ENCODE data around the gene NUAK1. TPM values are rescaled to one million over a fixed set of nuclear protein-coding genes. Genes with fewer than 3 reads are reported as not detected.

The NUAK1 gene
- total RNA-seq, 4 donors from 2014 or later: 18.9 to 34.5 (median 29.1) TPM

- no peak for TF ChIP-seq POLR2A (IDR thresholded peaks at IDR 0.05)
- TF ChIP-seq CTCF (IDR thresholded peaks at IDR 0.05 in 4 of 5, conservative IDR thresholded peaks at IDR 0.05 in 1 of 5): no peak
- Histone ChIP-seq H3K36me3 (no peaks in the 10 kb centered on the region), H3K4me1 (no peaks in the 10 kb centered on the region), H3K9me3 (no peaks in the 10 kb centered on the region), H3K4me3 (no peak overlapping the region), H3K27ac (no peak overlapping the region), H3K27me3 (no peaks in the 10 kb centered on the region)
- DNase-seq (no peak), ATAC-seq (no peak)
- intact Hi-C loops (cut with DNase I; ENCODE audit: low total_unique reads) (no loop called here), in situ Hi-C loops (cut with MboI; ENCODE audit: low sequenced_read_pairs in 4 of 4) (no loop called here)
Observed at GRCh38 chr12:106030210-106031071, 108.3 kb downstream of the NUAK1 start.

- ATAC-seq: no peak
- Histone ChIP-seq H3K9me3 (no peaks in the 10 kb centered on the region), H3K27me3 (no peaks in the 10 kb centered on the region), H3K4me1 (no peaks in the 10 kb centered on the region), H3K36me3 (no peaks in the 10 kb centered on the region), H3K27ac (no peak overlapping the region), H3K4me3 (no peak overlapping the region)
- no peak for DNase-seq
- intact Hi-C loops (cut with DNase I; ENCODE audit: low total_unique reads): no loop called here
- in situ Hi-C loops (cut with MboI; ENCODE audit: low sequenced_read_pairs in 4 of 4): no loop called here
- TF ChIP-seq CTCF (IDR thresholded peaks at IDR 0.05 in 4 of 5, conservative IDR thresholded peaks at IDR 0.05 in 1 of 5) (no peak), POLR2A (IDR thresholded peaks at IDR 0.05) (no peak)
Observed at GRCh38 chr12:106029532-106029931, 109.2 kb downstream of the NUAK1 start.

DNA sequence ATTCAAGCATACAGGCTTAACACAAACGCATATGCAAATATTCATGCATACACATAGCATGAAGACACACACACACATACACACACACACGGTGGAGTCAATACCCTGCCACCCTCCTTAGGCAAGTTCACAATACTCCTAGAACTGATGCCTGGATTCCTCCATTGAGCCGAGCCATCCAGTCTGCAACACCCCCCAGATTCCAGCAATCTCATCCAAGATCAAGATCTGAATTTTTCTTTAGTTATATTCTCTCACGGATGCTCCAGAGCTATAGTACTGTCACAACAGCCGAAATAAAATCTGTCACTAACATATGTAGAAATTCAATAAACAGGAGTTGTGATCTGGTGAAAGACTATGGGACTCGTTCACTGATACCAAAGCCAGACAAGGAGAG, 110.8 kb downstream of the NUAK1 start:
- H3K4me3 ChIP-seq: no peak overlapping the region
- H3K27me3 ChIP-seq: no peaks in the 10 kb centered on the region
- in situ Hi-C loops (cut with MboI; ENCODE audit: low sequenced_read_pairs in 4 of 4): no loop called here
- no peaks in the 10 kb centered on the region for H3K4me1 ChIP-seq
- H3K36me3 ChIP-seq: no peaks in the 10 kb centered on the region
- intact Hi-C loops (cut with DNase I; ENCODE audit: low total_unique reads): no loop called here
- H3K9me3 ChIP-seq: no peaks in the 10 kb centered on the region
- DNase-seq: no peak
- TF ChIP-seq POLR2A (IDR thresholded peaks at IDR 0.05) (no peak), CTCF (IDR thresholded peaks at IDR 0.05 in 4 of 5, conservative IDR thresholded peaks at IDR 0.05 in 1 of 5) (no peak)
- H3K27ac ChIP-seq: no peak overlapping the region
- ATAC-seq: no peak

DNA sequence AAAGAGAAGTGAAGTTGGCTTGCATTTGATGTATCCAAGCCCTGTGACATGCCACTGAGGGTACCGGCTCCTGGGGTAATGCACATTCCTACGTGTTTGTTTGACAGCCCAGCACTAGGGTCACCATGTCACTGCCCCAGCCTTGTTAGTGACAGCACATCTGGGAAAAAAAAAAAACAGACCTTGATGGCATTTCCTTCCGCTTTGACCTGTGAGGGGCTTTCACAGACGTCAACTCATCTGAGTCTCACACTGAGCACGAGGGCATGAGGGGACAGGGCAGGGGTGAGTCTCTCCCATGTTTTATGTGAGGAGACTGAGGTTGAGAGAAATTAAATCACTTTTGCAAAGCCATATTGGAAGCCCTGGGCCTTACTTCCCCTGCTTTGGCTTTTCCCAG, 111.5 kb downstream of the NUAK1 start:
- in situ Hi-C loops (cut with MboI; ENCODE audit: low sequenced_read_pairs in 4 of 4): no loop called here
- no peaks in the 10 kb centered on the region for H3K27me3 ChIP-seq
- no peak overlapping the region for H3K4me3 ChIP-seq
- intact Hi-C loops (cut with DNase I; ENCODE audit: low total_unique reads): no loop called here
- H3K36me3 ChIP-seq: no peaks in the 10 kb centered on the region
- TF ChIP-seq POLR2A (IDR thresholded peaks at IDR 0.05) (no peak), CTCF (IDR thresholded peaks at IDR 0.05 in 4 of 5, conservative IDR thresholded peaks at IDR 0.05 in 1 of 5) (no peak)
- H3K27ac ChIP-seq: no peak overlapping the region
- DNase-seq: no peak
- H3K9me3 ChIP-seq: no peaks in the 10 kb centered on the region
- no peak for ATAC-seq
- H3K4me1 ChIP-seq: no peaks in the 10 kb centered on the region
